LNCaP clone FGC (cell line): ENCODE results near the gene DROSHA.
"Not testable (repeated sequence)": the region's sequence is repeated elsewhere in the genome, so short reads cannot be mapped to it uniquely, and the experiment has no call there.

ENCODE experiments used
- DNase-seq: peaks from one replicate; pipeline ENCODE4 v3.0.0-alpha.2; 2011; ENCODE audit warnings: low read depth
- H3K4me3 ChIP-seq: 2 replicates; pipeline ENCODE4 v1.5.1; 2011; ENCODE audit warnings: mild to moderate bottlenecking, low read depth, low read length, control low read depth
- CTCF ChIP-seq: IDR thresholded peaks from 2 replicates; pipeline ENCODE4 v1.5.1; 2012; ENCODE audit warnings: mild to moderate bottlenecking; ENCODE audit not compliant: control insufficient read depth, insufficient read depth; ENCODE audit errors: extremely low read depth

Gene DROSHA

GRCh38 chr5:31569068-31569467 is 37.2 kb upstream of the DROSHA start:
- no peak for DNase-seq
- no peak for TF ChIP-seq CTCF
- H3K4me3 ChIP-seq: no peak overlapping the region

- TF ChIP-seq CTCF: no peak
- DNase-seq: no peak
These were observed 36.5 kb upstream of the DROSHA start for GRCh38 chr5:31568302-31568835.

GRCh38 chr5:31566362-31566761 is 34.5 kb upstream of the DROSHA start:
- H3K4me3 ChIP-seq, DNase-seq: not testable (repeated sequence)

More at GRCh38 chr5:31568302-31568835, 36.5 kb upstream of the DROSHA start:
- no peak overlapping the region for H3K4me3 ChIP-seq

- H3K4me3 ChIP-seq: no peak overlapping the region
- TF ChIP-seq CTCF: no peak
- no peak for DNase-seq
These were observed 31.3 kb upstream of the DROSHA start for GRCh38 chr5:31563216-31563615.

- H3K4me3 ChIP-seq: no peak overlapping the region
- no peak for DNase-seq
- TF ChIP-seq CTCF: no peak
These were observed 30.1 kb upstream of the DROSHA start for GRCh38 chr5:31561946-31562345.

- no peak for TF ChIP-seq CTCF
- no peak for DNase-seq
- no peak overlapping the region for H3K4me3 ChIP-seq
These were observed 28.0 kb upstream of the DROSHA start for GRCh38 chr5:31559942-31560341.

- H3K4me3 ChIP-seq: no peak overlapping the region
- TF ChIP-seq CTCF: no peak
- no peak for DNase-seq
These were observed 24.6 kb upstream of the DROSHA start for GRCh38 chr5:31556461-31556860.

- TF ChIP-seq CTCF: no peak
- no peak for DNase-seq
- no peak overlapping the region for H3K4me3 ChIP-seq
These were observed 22.7 kb upstream of the DROSHA start for GRCh38 chr5:31554552-31554951.
